Cortex of kidney (tissue), 1 donor: Measurements from ENCODE around the gene SOHLH1.

ENCODE experiments used
- DNase-seq: peaks from one replicate; lab custom pipeline; 2025; lab: John Stamatoyannopoulos, UW

The SOHLH1 gene

DNA sequence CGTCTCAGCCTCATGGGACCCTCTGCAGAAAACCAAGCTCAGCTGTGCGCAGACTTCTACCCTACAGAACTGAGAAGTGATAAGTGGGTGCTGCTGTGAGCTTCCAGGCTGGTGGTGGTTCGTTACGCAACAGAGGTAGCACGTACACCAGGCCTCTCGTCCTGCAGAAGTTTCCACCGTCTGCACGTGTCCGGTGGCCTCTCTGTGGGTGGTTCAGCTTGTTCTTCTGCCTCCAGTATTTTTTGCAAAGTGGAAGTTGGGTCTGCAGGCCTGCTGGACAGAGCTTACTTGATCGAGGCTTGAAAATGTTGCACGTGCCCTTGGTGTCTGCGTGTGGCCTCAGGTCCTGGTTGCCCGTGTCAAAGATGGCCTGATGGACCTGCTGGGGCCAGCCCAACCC, 30.2 kb upstream of the SOHLH1 start:
- no peak for DNase-seq

DNA sequence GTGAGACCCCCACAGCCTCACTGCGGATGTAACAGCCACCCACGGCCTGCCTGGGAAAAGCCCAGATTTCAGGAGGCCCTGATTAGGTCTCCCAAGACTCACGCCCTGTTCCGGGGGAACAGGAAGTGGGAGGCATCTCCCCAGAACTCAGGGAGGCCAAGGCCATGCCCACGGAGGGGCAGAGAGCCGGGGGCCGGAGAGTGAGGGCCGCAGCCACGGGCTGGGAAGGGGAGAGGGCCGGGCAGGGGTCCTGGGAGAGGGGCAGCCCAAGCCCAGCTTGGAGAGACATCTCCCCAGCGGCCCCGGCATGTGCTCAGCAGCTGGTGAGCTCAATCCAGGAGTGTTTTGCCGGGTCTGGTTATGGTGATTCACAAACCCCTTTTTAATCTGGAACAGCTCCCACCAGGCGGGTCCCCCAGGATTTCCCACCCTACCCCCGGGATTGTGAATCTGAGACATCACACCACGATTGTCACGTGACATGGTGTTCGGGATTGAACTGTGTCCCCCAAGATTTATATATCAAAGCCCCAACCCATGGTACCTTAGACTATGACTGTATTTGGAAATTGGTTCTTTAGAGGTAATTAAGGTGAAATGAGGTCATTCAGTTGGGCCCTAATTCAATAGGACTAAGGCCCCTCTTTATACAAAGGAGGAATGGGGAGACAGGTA, 29.3 kb upstream of the SOHLH1 start:
- no peak for DNase-seq

- DNase-seq: no peak
Observed at GRCh38 chr9:135727257-135727875, 28.1 kb upstream of the SOHLH1 start.

DNA sequence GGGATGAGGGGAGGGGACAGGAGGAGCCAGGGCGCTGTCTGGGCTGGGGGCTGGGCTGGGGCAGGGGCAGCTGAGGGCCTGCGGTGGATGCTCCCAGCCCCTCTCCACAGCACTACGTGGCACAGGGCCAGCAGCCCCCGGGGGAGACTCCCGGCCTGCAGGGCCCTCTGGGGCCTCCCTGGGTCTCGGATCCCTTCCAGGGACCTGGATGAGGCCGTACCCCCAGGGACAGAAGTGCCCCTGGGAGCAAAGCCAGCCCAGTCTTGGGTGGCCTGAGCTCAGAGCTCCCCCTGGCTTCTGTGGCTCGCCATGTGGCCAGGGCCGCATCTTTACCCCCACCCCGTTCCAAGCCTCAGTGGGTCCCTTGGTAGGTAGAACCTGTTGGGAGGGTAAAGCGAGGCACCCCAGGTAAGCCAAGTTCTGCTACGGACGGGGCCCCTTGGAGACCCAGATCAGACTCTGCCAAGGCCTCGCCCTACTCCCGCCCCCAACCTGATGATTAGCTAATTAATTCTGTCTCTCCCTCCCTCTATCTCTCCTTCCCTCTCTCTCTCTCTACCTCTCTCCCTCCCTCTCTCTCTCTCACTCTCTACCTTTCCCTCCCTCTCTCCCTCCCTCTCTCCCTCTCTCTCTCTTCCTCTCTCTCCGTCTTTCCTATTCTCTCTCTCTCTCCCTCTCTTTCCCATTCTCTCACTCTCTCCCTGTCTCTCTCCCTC, 27.0 kb upstream of the SOHLH1 start:
- no peak for DNase-seq

DNA sequence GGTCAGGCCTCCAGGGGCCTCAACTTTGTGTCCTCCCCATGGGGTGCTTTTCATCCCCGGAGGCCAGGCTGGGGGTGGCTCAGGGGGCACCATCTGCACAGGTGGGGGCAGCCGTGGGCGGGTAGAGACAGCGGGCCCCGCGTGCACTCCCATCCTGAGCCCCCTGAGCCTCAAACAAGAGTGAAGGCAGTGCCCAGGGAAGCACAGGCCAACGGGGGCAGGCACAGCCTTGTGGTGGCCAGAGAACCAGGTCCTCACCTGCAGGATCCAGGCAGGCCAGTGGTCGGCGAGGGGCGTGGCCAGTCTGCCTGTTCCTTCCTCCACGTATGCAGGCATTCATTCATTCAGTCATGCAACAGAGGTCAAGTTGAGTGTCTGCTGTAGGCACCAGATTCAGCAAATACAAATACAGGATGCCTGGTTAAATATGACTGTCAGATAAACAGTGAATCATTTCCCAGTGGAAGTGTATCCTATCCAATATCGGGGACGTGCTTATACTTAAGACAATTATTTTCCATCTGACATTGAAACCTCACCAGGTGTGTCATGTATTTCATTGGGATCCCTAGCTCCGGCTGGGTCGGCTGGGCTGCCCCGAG, 25.0 kb upstream of the SOHLH1 start:
- no peak for DNase-seq

DNA sequence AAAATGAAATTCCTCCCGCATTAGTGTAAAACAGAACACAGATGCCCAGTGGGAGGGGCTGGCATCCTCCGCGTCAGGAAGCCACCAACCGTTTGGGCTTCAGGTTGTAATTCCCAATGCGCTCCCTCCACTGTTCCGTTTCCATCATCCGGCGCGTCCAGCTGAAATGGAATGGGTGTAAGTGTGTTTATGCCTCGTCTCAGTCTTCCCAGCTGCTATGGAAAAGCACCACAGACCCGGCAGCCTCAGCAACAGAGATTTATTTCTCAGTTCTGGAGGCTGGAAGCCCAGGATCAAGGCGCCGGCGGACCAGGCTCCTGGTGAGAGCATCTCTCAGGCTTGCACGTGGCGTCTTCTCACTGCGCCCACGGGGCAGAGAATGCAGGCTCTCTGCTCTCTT, 23.1 kb upstream of the SOHLH1 start:
- DNase-seq: no peak

DNA sequence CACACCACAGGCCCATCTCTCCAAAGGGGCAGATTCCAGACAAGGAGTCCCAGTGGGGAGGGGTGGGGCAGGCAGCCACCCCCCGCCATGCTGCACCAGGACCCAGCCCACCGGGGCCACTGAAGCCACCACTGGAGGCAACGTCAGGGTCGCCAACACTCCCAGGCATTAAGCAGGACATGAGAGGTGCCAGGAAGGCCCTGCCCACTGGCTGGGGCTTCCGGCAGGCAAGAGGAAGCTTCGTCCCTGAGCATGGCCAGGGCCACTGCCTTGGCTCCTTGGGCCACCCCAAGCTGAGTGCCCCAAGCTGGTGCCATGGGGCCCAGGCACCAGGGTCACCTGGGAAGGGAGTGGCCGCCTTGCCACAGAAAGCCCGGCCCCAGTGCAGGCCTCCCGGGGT, 20.2 kb upstream of the SOHLH1 start:
- no peak for DNase-seq

GRCh38 chr9:135718616-135719015, 19.3 kb upstream of the SOHLH1 start:
- no peak for DNase-seq

DNA sequence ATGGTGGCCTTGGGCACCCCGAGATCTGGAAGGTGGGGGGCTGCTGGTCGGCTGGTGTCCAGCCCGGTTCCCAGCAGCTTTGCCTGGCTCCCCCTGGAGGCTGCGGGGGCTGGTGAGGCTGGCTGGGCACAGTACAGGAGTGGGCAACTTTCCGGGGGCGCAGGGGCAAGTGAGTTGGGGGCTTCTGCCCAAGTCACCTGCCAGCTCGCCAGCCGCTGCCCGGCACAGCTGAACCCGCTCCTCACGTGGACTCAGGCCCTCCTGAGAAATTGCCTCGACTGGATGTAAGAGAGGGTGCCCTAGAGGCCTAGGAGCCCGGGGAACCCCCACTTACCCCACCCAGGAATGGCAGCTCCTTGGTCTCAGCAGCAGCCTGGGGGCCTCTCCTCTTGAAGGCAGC, 18.1 kb upstream of the SOHLH1 start:
- no peak for DNase-seq

DNA sequence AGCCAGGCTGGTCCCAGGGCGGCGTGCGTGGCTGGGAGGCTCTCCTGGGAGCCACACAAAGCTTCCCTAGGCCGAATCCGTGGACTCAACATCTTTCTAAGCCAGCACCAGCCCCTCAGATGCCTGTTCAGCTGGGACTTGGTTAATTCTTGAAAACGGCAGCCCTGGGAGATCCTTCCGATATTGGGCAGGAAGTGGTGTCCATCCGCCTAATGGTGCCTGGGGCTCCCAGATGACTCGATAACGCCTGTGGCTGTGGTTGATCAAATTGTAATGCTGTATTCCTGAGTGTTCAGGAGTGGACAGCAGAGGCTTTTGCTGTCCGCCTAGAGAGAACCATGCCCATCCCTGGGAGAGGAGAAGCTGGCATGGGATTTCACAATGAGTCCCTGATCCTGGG, 16.8 kb upstream of the SOHLH1 start:
- no peak for DNase-seq

DNA sequence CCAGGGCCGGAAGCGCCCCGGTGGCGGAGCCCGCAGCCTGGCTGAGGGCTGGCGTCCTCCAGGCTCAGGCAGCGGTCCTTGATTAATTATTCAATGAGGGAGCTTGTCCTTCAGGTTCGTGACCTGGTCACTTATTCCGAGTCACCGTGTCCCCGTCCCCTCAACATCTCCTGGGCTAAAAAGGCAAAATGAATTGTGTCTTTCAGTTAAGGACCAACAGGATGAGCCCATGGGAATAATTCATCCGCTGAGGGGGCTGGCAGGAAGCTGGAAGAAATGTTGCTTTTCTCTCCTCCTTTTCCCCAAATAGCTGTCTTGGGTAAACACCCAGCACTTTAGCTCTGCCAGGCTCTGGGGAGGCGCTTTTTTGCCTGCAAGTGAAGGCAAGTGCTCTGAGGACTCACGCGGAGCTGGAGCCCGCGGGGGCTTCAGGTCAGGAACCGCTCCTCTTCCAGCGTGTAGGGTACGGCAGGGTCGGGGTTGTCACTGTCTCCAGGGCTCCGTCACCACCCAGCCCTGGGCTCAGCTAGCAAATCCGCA, 15.8 kb upstream of the SOHLH1 start:
- DNase-seq: no peak

GRCh38 chr9:135714242-135715055, 15.2 kb upstream of the SOHLH1 start:
- no peak for DNase-seq

- DNase-seq: no peak
Observed at GRCh38 chr9:135712613-135713295, 13.5 kb upstream of the SOHLH1 start.

- DNase-seq: no peak
Observed at GRCh38 chr9:135711881-135712280, 12.6 kb upstream of the SOHLH1 start.

- no peak for DNase-seq
Observed at GRCh38 chr9:135711391-135711790, 12.1 kb upstream of the SOHLH1 start.

DNA sequence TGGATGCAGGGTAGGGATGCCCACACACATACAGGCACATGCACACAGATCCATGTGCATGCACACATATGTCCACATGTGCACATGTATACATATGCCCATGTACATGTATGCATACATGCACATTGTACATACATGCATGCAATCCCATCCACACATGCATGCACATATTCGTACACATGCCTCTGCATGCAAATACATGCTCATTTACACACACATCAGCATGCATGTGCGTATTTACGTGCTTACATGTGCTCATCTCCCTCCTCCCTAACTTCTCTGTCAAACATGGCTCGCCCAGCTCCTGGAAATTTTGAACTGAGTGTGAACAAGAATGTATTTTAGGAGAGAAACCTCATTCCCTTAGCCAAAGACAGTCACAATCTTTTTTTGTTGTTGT, 8.9 kb upstream of the SOHLH1 start:
- DNase-seq: no peak

DNA sequence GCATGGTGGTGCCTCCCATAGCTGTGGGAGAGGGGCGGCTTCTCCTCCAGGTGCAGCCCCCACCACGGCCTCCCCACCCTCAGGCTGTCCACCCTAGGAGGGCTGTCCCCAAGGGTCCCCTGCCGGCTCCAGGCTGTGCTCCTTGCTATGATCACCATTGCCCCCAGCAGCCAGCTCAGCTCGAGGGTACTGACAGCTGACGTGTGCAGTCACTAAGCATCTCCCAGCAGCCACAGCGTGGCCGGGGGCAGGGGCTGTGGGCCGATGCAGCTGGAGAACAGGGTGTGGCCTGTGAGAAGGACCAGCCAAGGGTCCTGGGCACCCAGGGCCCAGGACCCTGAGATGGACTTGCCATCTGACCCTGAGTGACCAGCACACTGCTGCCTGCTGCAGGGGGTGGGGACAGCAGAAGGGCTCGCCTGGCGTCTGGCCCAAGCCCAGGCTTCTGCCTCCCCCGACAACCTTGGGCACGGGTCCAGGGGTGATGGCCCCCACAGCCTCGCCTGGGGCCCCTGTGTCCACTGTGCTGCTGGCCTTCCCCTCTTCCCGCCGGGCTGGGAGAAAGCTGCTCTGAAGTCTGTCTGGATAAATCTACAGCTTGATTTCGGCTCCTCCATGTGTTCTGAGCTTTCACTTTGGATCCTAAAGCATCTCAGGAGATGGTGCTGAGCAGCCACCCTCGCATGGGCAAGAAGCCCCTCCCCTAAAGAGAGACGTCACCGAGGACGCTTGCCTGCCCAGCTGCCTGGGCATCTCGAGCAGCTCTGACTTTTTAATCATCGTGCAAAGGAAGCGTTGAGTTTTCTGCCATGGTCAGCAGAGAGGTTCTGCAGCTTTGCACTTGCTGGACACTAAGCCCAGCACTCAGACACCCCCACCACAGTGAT, 8.2 kb upstream of the SOHLH1 start:
- DNase-seq: no peak

DNA sequence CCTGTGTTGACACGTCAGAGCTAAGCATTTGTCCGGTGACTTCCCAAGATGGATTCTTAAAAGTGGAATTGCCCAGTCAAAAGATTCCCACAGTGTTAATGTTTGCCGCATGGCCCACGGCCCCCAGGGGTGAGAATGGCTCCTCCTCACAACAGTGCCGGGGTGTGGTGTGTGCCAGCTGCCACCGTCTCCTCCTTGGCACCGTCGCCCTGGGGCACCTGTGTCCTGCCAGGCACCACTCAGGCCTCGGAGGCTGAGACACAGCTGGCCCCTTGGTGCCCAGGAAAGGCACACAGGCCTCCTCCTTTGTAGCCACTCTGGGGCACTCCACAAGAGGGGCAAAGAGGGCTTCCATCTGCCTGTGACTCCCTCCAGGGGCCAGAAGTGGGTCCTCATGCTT, 7.0 kb upstream of the SOHLH1 start:
- no peak for DNase-seq

GRCh38 chr9:135705376-135705775, 6.1 kb upstream of the SOHLH1 start:
- DNase-seq: no peak

DNA sequence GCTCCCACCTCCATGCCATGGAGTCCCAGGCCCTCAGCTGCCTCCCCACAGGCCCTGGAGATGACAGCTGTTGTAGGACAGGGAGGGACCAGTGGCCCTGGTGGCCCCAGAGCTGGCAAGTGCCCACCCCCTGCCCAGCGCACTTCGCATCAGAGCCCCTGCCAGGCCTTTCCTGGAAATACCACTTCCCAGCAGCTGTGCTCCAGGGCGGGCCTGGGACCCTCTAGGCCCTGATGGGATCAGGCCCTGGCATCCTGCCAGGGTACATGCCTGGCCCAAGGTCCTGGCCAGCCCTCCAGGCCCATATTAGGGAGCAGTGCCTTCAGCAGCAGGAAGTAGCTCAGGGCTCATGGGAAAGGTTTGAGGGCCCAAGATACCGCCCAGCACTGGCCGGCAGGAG, 5.2 kb upstream of the SOHLH1 start:
- DNase-seq: no peak
